BLaER1 treated with 17β-estradiol and CSF1 and Interleukin-3, amounts not matched to agents 10 nM and 100 nM (cell line): ENCODE results near the gene FZD10.
A peak's percentile ranks its signal among the peaks of the same experiment; 100 is the strongest.

Experiments used
- H3K27ac ChIP-seq, 11 experiments: shearing (Covaris generic); formaldehyde crosslinking; 2 replicates each; pipeline ENCODE4 v1.8.1; 2022
- H3K27me3 ChIP-seq, 11 experiments: shearing (Covaris generic); formaldehyde crosslinking; 2 replicates each; pipeline ENCODE4 v1.8.1; 2022
- H3K36me3 ChIP-seq, 11 experiments: shearing (Covaris generic); formaldehyde crosslinking; 2 replicates each; pipeline ENCODE4 v1.8.1; 2022
- H3K4me1 ChIP-seq, 10 experiments: shearing (Covaris generic); formaldehyde crosslinking; 2 replicates each; pipeline ENCODE4 v1.8.1; 2022
- H3K4me2 ChIP-seq, 11 experiments: shearing (Covaris generic); formaldehyde crosslinking; 2 replicates each; pipeline ENCODE4 v1.8.1; 2022
- H3K4me3 ChIP-seq, 10 experiments: shearing (Covaris generic); formaldehyde crosslinking; 2 replicates each; pipeline ENCODE4 v1.8.1; 2022
- H3K9ac ChIP-seq, 11 experiments: shearing (Covaris generic); formaldehyde crosslinking; 2 replicates each; pipeline ENCODE4 v1.8.1; 2022
- H3K9me3 ChIP-seq, 11 experiments: shearing (Covaris generic); formaldehyde crosslinking; replicated peaks in 1 of 11; 2 replicates each; pipeline ENCODE4 v1.8.1; 2022
- H4K20me1 ChIP-seq, 11 experiments: shearing (Covaris generic); formaldehyde crosslinking; 2 replicates each; pipeline ENCODE4 v1.8.1; 2022
- Cebpa-rat ChIP-seq, 11 experiments: shearing (Covaris generic); IDR thresholded peaks; 2 replicates each; pipeline ENCODE4 v1.8.1; 2022

FZD10 gene, protein sequence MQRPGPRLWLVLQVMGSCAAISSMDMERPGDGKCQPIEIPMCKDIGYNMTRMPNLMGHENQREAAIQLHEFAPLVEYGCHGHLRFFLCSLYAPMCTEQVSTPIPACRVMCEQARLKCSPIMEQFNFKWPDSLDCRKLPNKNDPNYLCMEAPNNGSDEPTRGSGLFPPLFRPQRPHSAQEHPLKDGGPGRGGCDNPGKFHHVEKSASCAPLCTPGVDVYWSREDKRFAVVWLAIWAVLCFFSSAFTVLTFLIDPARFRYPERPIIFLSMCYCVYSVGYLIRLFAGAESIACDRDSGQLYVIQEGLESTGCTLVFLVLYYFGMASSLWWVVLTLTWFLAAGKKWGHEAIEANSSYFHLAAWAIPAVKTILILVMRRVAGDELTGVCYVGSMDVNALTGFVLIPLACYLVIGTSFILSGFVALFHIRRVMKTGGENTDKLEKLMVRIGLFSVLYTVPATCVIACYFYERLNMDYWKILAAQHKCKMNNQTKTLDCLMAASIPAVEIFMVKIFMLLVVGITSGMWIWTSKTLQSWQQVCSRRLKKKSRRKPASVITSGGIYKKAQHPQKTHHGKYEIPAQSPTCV

DNA sequence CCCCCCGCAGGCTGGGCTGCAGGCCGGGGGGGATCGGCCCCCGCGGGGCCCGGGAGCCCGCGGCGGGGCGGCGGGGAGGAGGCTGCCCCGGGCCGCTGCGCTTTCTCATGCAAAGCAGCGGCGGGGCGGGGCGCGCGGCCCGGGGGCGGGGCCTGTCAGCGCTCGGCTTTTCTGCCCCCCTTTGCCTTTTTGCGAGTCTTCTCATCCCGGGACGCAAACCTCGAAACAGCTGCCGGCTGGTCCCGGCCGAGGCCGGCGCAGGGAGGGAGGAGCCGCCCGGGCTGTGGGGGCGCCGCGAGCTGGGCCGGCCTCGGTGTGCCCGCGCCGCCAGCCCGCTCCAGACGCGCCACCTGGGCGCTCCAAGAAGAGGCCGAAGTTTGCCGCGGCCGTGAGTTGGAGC lies at the start of gene FZD10:
TSS of gene FZD10 (plus strand) at position 198 of the 400 bp plus-strand sequence. CDS start 479 bp downstream, outside the sequence.
- H3K4me1 ChIP-seq, result peaks cover 14 to 22% (median 16%) of the 10 kb centered on the region in 10 experiments; a peak in 19 of 20 replicates
- H3K9me3 ChIP-seq, result peaks cover 0 to 8% (median 0%) of the 10 kb centered on the region in 11 experiments; a peak in 4 of 22 replicates
- H3K9ac ChIP-seq, result peak within 1 kb of the TSS in 7 of 11 experiments; percentile 10 to 54 (median 38); a peak in 6 of 22 replicates
- H3K27me3 ChIP-seq, result peaks cover 97 to 99% (median 98%) of the 10 kb centered on the region in 11 experiments
- peaks cover 0 to 91% (median 69%) of the 10 kb centered on the region in 11 experiments; a peak in 19 of 22 replicates for H4K20me1 ChIP-seq
- no peak within 1 kb of the TSS for H3K27ac ChIP-seq
- no peaks in the 10 kb centered on the region for H3K36me3 ChIP-seq
- no peak for TF ChIP-seq Cebpa-rat (IDR thresholded peaks at IDR 0.05)
- H3K4me3 ChIP-seq, result peak within 1 kb of the TSS; percentile 51 to 72 (median 62)
- H3K4me2 ChIP-seq, result peak within 1 kb of the TSS; percentile 91 to 99 (median 95)

DNA sequence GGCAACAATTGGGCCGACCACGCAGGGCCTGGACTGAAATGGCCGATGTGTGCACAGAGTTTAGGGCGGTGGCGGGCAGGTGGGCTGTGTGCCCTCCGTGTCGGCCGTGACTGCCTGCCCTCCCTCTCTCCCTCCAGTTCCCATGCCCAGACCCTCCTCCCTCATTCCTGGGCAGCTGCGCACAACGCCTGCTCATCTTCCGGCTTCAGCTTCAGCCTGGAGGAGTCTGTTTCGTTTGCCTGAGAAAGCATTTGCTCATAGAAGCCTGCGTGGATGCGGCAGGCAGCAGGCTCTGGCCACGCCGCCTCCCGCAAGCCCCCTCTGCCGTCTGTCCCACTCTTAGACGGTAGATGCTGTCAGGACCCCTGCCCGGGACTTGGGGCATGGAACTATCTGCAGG lies 47.3 kb upstream of the FZD10 start:
- H3K27me3 ChIP-seq, result no peaks in the 10 kb centered on the region
- H3K9me3 ChIP-seq, result peaks cover 17 to 26% (median 20%) of the 10 kb centered on the region in 11 experiments
- no peaks in the 10 kb centered on the region for H3K36me3 ChIP-seq
- no peak for TF ChIP-seq Cebpa-rat (IDR thresholded peaks at IDR 0.05)
- no peak overlapping the region for H3K4me2 ChIP-seq
- H3K9ac ChIP-seq, result no peak overlapping the region
- no peaks in the 10 kb centered on the region for H4K20me1 ChIP-seq
- H3K27ac ChIP-seq, result no peak overlapping the region
- H3K4me1 ChIP-seq, result peaks cover 7 to 45% (median 37%) of the 10 kb centered on the region in 10 experiments; a peak in 17 of 20 replicates
- H3K4me3 ChIP-seq, result no peak overlapping the region

- H3K27me3 ChIP-seq, result no peaks in the 10 kb centered on the region
- no peak overlapping the region for H3K9ac ChIP-seq
- no peak overlapping the region for H3K4me3 ChIP-seq
- H4K20me1 ChIP-seq, result no peaks in the 10 kb centered on the region
- H3K4me1 ChIP-seq, result peaks cover 7 to 38% (median 30%) of the 10 kb centered on the region in 10 experiments; a peak in 17 of 20 replicates
- no peak for TF ChIP-seq Cebpa-rat (IDR thresholded peaks at IDR 0.05)
- H3K9me3 ChIP-seq, result peaks cover 17 to 26% (median 20%) of the 10 kb centered on the region in 11 experiments
- no peak overlapping the region for H3K4me2 ChIP-seq
- H3K27ac ChIP-seq, result no peak overlapping the region
- H3K36me3 ChIP-seq, result no peaks in the 10 kb centered on the region
Observed at GRCh38 chr12:130115646-130116045, 46.6 kb upstream of the FZD10 start.

DNA sequence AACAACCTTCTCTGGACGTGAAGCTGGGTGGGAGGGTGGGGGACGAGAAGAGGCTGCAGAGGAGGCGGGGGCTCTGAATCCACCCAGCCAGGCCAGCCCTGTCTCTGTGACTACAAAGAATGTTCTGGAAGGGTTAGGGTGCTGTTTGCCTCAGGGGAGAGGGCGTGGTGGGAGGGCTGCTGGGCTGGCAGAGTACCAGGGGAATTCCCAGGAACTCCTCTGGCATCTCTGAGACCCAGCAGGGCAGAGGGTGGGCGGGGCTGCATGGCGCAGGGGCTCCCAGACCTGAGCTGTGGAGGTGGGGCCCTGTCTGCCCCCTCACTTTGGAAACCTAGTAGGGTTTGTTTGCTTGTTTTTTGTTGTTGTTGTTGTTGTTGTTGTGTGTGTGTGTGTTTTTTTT lies 45.5 kb upstream of the FZD10 start:
- Histone ChIP-seq H3K9ac (no peak overlapping the region), H3K4me2 (peak overlapping the region in 1 of 11 experiments; percentile 22; a peak in 1 of 22 replicates), H3K27ac (no peak overlapping the region), H3K4me1 (peaks cover 7 to 27% (median 19%) of the 10 kb centered on the region in 10 experiments; a peak in 17 of 20 replicates), H3K36me3 (no peaks in the 10 kb centered on the region), H3K27me3 (no peaks in the 10 kb centered on the region), H4K20me1 (no peaks in the 10 kb centered on the region), H3K4me3 (no peak overlapping the region), H3K9me3 (peaks cover 17 to 24% (median 20%) of the 10 kb centered on the region in 11 experiments)
- TF ChIP-seq Cebpa-rat (IDR thresholded peaks at IDR 0.05), result no peak

- H3K9ac ChIP-seq, result no peak overlapping the region
- H3K36me3 ChIP-seq, result no peaks in the 10 kb centered on the region
- no peak for TF ChIP-seq Cebpa-rat (IDR thresholded peaks at IDR 0.05)
- peak overlapping the region in 9 of 11 experiments; percentile 0 to 41 (median 18); a peak in 12 of 22 replicates for H3K4me2 ChIP-seq
- no peaks in the 10 kb centered on the region for H3K27me3 ChIP-seq
- H3K4me3 ChIP-seq, result no peak overlapping the region
- peaks cover 7 to 22% (median 15%) of the 10 kb centered on the region in 10 experiments; a peak in 17 of 20 replicates for H3K4me1 ChIP-seq
- peaks cover 14 to 19% (median 16%) of the 10 kb centered on the region in 11 experiments for H3K9me3 ChIP-seq
- H3K27ac ChIP-seq, result no peak overlapping the region
- H4K20me1 ChIP-seq, result no peaks in the 10 kb centered on the region
Observed at GRCh38 chr12:130117233-130117632, 45.0 kb upstream of the FZD10 start.

- peaks cover 10 to 15% (median 11%) of the 10 kb centered on the region in 11 experiments for H3K9me3 ChIP-seq
- no peak overlapping the region for H3K4me3 ChIP-seq
- H3K4me1 ChIP-seq, result peaks cover 7 to 18% (median 13%) of the 10 kb centered on the region in 10 experiments; a peak in 14 of 20 replicates
- no peaks in the 10 kb centered on the region for H3K27me3 ChIP-seq
- no peak for TF ChIP-seq Cebpa-rat (IDR thresholded peaks at IDR 0.05)
- H3K4me2 ChIP-seq, result peak overlapping the region in 9 of 11 experiments; percentile 0 to 41 (median 18); a peak in 14 of 22 replicates
- no peak overlapping the region for H3K27ac ChIP-seq
- H4K20me1 ChIP-seq, result no peaks in the 10 kb centered on the region
- no peak overlapping the region for H3K9ac ChIP-seq
- no peaks in the 10 kb centered on the region for H3K36me3 ChIP-seq
Observed at GRCh38 chr12:130117701-130118100, 44.6 kb upstream of the FZD10 start.

GRCh38 chr12:130118181-130118580 lies 44.1 kb upstream of the FZD10 start:
- Histone ChIP-seq H3K27ac (no peak overlapping the region), H4K20me1 (no peaks in the 10 kb centered on the region), H3K36me3 (no peaks in the 10 kb centered on the region), H3K9me3 (peaks cover 5 to 10% (median 7%) of the 10 kb centered on the region in 11 experiments; a peak in 21 of 22 replicates), H3K4me1 (peaks cover 7 to 14% (median 11%) of the 10 kb centered on the region in 10 experiments; a peak in 14 of 20 replicates), H3K9ac (no peak overlapping the region), H3K4me2 (0 out of 22 replicates have a peak overlapping the region, but pooled peaks of 2 of the 11 experiments have one; percentile 18 to 41), H3K27me3 (no peaks in the 10 kb centered on the region), H3K4me3 (no peak overlapping the region)
- TF ChIP-seq Cebpa-rat (IDR thresholded peaks at IDR 0.05), result no peak

GRCh38 chr12:130119241-130119861 lies 42.9 kb upstream of the FZD10 start:
- no peak overlapping the region for H3K4me2 ChIP-seq
- no peaks in the 10 kb centered on the region for H3K9me3 ChIP-seq
- no peak overlapping the region for H3K9ac ChIP-seq
- no peak overlapping the region for H3K4me3 ChIP-seq
- no peak overlapping the region for H3K27ac ChIP-seq
- H3K4me1 ChIP-seq, result peaks cover 7 to 14% (median 8%) of the 10 kb centered on the region in 10 experiments; a peak in 14 of 20 replicates
- H4K20me1 ChIP-seq, result no peaks in the 10 kb centered on the region
- H3K27me3 ChIP-seq, result no peaks in the 10 kb centered on the region
- TF ChIP-seq Cebpa-rat (IDR thresholded peaks at IDR 0.05), result no peak
- H3K36me3 ChIP-seq, result no peaks in the 10 kb centered on the region
